DND-41 (cell line): Measurements from ENCODE around the gene KRTAP9-2.

Experiments
- CTCF ChIP-seq: IDR thresholded peaks from 2 replicates; pipeline ENCODE4 v1.5.1; 2012; ENCODE audit warnings: borderline replicate concordance, low read length, moderate library complexity, mild to moderate bottlenecking; ENCODE audit not compliant: poor library complexity, severe bottlenecking; ENCODE audit errors: extremely low read depth
- EZH2 ChIP-seq: IDR thresholded peaks from 3 replicates; pipeline ENCODE4 v1.6.1; 2012; ENCODE audit warnings: borderline replicate concordance, low read depth, mild to moderate bottlenecking, moderate library complexity, low read length, inconsistent platforms; ENCODE audit not compliant: severe bottlenecking

- no peak for TF ChIP-seq CTCF
- TF ChIP-seq EZH2, result no peak
Observed at GRCh38 chr17:41254861-41255260, 28.4 kb downstream of the KRTAP9-2 start.
